H1 (cell line): ENCODE results near the gene COBLL1. TPM values are rescaled to one million over a fixed set of nuclear protein-coding genes. Genes with fewer than 3 reads are reported as not detected.

ENCODE experiments used
- ASH2L ChIP-seq: fragments of 200-600, 300-600 bp; sonication (generic); IDR thresholded peaks from one replicate; pipeline ENCODE4 v1.7.1; 2017; ENCODE audit warnings: low read length
- CHD1 ChIP-seq: IDR thresholded peaks from 2 replicates; pipeline ENCODE4 v1.6.1; 2012; ENCODE audit warnings: low read depth, low read length, improper control_type of control experiment
- CTBP2 ChIP-seq: IDR thresholded peaks from 2 replicates; pipeline ENCODE4 v1.7.0; 2011; ENCODE audit warnings: borderline replicate concordance, mild to moderate bottlenecking, moderate library complexity, mixed read lengths, low read length; ENCODE audit not compliant: insufficient read depth, insufficient read length
- EGR1 ChIP-seq: IDR thresholded peaks from 2 replicates; pipeline ENCODE4 v1.6.1; 2011; ENCODE audit warnings: low read depth, low read length, borderline replicate concordance
- RNF2 ChIP-seq: fragments of 200-900, 300-1000 bp; sonication (generic); IDR thresholded peaks from 2 replicates; pipeline ENCODE4 v1.7.1; 2016; ENCODE audit warnings: borderline replicate concordance, low read depth, mild to moderate bottlenecking, antibody characterized with exemption, low read length; ENCODE audit not compliant: poor library complexity, severe bottlenecking; ENCODE audit errors: missing control alignments
- ZNF274 ChIP-seq: IDR thresholded peaks from 2 replicates; pipeline ENCODE4 v1.7.0; 2012; ENCODE audit warnings: low read length, borderline replicate concordance; ENCODE audit errors: extremely low read depth
- polyA plus RNA-seq, 7 experiments: library from polyadenylated mRNA; depleted of rRNA in 3 of 7; stranded (reverse) in 5 of 7; unstranded in 2 of 7; fragments of >200 nt in 5 of 7; fragments of 200-250 nt in 2 of 7; gene quantifications; 1 replicate in 5 of 7; 2 replicates in 1 of 7; 4 replicates in 1 of 7; pipeline versions ENCODE4 v1.2.1 to v1.2.3, GENCODE V29; 2011 to 2013; ENCODE audit warnings: missing spikeins in 2 of 7, mixed read lengths in 2 of 7
- total RNA-seq: library from RNA; stranded (reverse); fragmentation: NEBNext Ultra II Directional; extraction: Animal tissue kit (Norgen Biotek cat#: 25700); gene quantifications from 2 replicates; pipeline ENCODE4 v1.2.1, GENCODE V29; 2021

The COBLL1 gene
- total and polyA plus RNA-seq, 2 of the 8 experiments (the other 6 are each of a cell fraction or from before 2014, with no cell fraction given), result 2.2 to 6.2 TPM

- TF ChIP-seq CTBP2, result no peak
- TF ChIP-seq RNF2, result no peak
- TF ChIP-seq ZNF274, result no peak
- TF ChIP-seq ASH2L, result no peak
- TF ChIP-seq EGR1, result no peak
- TF ChIP-seq CHD1, result no peak
Observed at GRCh38 chr2:164836907-164837306, 4.7 kb downstream of the COBLL1 start (continued).
